GM21515 (cell line): ENCODE measurements around the gene SLC4A4.

Source experiments
- ATAC-seq: cut with Tn5 transposase; IDR thresholded peaks from one replicate; pipeline ENCODE4 v1.9.1; 2021; ENCODE audit not compliant: unreplicated experiment

The SLC4A4 gene

DNA sequence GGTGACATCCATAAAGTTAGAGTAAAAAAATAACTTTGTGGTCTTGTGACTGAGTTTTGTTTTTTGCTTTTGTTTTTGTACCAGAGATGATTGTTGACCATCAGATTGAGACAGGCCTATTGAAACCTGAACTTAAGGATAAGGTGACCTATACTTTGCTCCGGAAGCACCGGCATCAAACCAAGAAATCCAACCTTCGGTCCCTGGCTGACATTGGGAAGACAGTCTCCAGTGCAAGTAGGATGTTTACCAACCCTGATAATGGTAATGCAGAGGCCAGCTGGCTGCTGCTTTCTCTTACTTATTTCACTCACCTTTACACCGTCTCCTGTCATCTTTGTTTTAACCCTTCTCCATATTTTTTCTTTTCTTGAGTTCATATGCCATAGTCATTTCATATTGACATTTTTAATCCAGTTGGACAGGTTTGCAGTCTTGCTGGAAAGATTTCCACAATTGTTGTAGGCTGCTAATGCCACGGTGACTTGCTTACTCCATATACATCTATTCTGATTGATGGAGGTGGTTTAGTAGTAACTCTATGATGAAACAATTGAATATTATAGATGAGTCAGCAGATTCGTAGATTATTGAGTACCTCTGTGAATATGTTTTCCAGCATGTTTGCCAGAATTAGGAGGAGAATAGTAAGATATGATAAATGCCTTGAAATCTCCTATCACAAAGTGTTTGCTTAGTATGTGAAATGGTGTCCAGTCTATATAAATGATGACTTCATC lies 18.3 kb downstream of the SLC4A4 start:
- ATAC-seq = no peak

DNA sequence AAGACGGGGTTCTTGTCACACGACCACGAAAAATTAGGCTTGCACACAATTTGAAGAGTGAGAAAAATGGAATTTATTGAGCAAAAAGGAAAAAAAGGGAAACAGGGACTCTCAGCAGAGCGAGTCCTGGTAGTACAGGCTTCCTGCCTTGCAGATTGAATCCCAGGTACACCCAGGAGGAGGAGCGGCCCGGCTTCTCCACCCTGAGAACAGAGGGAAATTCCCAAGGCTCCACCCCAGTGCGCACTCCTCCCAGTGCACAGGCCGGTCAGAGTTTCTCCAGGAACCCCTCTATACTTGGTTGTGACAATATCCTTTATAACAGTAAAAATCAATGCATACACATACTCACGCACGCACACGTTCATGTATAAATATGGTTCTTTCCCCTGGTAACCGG lies 22.0 kb downstream of the SLC4A4 start:
- no peak for ATAC-seq

DNA sequence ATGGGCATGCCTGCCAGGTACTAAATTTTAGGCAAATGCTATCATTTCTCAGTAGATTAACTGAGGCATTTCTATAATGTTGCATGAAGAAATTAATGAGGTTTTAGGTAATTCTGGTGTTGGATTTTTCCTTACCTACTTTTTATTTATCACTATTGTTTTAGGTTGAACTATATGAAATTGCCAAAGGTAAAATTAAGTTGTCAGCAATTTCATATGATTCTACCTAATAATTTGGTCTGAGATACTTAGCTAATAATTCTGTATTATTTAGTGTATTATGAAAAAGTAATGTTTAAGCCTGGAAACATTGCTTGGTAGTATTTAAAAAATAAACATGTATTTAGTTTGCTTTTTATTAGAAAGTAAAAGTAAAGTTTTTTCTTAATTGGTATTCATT lies 22.7 kb downstream of the SLC4A4 start:
- no peak for ATAC-seq

DNA sequence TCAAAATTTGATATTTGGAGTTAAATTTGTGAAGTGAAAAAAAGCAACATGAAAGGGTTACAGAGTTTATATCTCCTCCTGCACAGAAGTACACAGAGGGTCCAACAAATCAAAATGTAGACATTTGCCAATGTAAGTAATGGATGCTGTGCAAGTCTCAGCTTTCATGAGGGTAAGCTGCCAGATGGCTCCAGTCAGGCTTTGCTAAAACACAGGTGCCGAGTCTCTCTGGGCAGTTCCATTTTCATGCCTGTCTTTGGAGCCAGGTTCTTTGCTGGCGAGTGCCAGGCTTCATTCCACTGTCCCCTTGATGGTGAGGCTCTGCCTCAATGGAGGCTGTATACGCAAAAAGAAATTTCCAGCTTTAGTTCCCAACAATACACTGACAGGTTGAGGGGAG lies 27.9 kb downstream of the SLC4A4 start:
- ATAC-seq = no peak

DNA sequence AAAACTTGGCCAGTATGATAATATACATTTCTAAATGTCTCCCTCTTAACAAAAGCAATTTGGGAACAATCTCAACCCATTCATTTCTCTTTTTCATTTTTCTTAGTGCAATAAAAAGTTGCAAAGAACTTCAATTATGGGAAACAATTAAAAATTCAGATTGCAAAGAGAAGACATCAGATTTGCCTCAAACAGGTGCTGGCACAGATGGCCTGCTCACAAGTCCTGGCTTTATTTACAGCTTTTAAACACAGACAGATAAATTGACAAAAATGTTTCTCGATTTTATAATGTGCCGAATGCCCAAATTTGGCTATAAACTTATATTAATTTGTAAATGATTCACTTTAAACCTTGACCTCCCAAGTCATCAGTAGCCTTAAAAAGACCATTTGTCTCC lies 28.7 kb downstream of the SLC4A4 start:
- no peak for ATAC-seq

DNA sequence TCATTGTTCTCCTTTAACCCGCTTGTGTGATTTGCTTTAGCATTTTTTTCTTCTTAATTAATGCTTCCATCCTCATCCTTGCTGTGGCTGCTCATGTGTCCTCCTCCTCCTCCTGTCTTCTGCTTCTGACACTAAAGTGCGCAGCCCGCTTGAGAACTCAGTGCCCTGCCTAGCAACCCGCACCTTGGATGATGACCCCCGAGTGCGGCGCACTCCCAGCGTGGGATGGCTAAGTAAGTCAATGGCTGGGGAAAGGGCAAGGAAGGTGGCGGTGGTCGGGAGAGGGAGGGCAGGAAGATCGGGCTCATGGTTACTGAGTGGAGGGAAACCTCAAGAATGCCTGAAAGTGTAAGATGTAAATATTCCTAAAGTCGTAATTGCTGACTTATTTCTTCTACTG lies 30.1 kb downstream of the SLC4A4 start:
- ATAC-seq = no peak

DNA sequence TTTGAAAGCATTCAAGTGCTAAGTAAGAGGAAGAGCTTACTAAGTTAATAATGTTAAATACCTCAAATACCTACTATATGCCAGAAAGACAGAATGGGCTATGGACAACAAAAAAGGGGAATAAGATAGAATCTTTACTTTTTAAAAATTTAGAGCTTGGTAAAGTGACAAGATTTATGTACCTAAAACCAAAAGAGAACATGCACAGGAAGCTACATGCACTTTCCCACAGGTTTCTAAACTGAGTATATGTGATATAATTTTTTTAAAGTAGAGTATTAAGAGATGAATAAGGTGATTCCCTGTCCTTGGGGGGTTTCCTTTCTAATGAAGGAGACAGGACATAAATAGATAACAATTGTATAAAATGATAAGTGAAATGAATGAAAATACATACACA lies 30.7 kb downstream of the SLC4A4 start:
- no peak for ATAC-seq

DNA sequence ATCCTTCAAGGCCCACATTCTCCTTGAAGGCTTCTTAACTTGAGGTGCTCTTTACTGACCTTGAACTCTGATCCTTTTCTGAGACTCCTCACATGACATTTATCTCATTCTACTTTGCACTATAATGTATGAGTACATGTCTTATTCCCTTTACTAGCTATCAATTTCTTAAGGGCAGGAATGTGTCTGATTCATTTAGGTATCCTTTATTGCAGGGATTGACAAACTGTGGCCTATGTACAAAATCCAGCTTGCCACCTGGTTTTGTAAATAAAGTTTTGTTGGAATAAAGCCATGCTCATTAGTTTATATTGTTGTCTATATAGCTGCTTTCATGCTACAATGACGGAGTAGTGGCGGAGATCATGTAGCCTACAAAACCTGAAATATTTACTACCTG lies 36.7 kb downstream of the SLC4A4 start:
- ATAC-seq = no peak

DNA sequence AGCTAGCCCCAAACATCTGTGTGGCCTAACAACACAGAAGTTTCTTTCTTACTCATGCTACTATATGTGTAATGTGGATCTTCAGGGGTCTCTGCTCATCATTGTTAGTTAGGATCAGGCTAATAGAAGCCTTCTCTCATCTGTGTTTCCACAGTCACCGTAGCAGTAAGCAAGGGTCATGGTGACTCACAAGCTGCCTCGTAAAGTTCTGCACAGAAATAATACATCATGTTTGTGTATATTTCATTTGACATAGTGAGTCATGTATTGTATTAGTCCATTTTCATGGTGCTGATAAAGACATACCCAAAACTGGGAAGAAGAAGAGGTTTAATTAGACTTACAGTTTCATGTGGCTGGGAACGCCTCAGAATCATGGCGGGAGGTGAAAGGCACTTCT lies 38.7 kb downstream of the SLC4A4 start:
- ATAC-seq = no peak

DNA sequence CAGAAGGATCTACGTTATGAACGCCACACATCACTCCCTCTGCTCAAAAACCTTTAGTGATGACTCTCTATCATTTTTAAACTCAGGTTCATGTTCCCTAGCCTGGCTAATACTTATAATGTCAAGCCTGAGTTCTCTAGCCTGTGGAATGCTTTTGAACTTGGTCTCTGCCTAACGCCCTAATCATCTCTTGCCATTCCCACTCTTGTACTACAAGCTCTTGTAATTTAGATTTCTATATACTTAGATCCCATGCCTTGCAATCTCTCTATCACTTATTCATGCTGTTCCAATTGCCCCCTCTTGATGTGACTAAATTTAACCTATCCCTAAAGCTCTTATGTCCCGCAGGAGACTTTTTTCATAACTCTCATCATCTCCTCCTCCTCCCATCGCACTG lies 40.3 kb downstream of the SLC4A4 start:
- no peak for ATAC-seq

DNA sequence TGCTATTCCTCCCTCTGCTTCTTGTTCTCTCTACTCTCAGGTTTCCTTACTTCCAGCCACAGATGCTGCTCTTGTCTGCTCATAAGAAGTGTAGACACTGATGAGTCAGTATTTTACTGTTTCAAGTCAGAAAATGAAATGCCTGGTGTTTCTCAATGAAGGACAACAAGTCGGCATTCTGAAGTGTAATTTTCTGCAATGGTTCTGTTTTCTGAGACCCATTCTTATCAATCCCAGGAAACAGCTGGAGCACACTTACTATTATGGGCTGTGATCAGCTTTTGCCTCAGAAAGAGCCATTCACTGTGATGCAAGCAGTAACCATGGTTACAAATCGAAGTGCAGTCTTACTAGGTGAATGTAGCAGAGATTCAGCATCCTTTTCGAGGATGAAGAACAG lies 42.0 kb downstream of the SLC4A4 start:
- ATAC-seq = no peak

DNA sequence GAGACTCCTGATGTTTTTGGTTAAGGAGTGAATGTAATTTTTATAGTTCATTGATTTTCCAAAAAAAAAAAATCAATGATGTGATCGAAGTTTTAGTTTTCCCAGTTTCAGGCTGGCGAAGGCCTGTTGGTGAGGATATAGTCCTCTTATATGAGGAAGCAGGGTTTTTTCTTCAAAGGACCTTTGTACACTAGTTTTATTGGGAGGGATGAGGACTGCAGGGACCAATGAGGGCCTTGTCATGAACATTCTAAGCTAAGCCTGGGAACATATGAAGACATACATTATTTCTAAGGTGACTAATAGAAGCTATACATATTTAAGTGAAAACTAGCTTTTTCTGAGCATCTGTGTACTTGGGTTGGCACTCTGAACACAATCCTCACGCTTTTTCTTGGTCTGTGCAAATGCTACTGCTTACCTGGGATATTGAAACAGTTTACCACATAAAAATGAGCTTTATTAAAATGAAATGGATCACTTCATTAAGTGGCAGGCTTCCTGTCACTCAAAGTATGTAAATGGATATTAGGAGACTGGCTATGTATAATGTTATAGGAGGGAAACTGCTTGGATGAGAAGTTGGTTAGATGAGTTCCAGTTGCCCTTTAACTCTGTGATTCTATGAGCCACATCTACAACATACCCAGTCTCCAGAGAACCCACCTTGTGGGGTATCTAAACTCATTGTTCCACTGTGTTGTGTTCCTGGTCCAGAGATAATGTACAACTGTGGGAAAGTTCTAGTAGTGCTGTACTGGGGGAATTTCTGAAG lies 43.5 kb downstream of the SLC4A4 start:
- ATAC-seq = no peak

DNA sequence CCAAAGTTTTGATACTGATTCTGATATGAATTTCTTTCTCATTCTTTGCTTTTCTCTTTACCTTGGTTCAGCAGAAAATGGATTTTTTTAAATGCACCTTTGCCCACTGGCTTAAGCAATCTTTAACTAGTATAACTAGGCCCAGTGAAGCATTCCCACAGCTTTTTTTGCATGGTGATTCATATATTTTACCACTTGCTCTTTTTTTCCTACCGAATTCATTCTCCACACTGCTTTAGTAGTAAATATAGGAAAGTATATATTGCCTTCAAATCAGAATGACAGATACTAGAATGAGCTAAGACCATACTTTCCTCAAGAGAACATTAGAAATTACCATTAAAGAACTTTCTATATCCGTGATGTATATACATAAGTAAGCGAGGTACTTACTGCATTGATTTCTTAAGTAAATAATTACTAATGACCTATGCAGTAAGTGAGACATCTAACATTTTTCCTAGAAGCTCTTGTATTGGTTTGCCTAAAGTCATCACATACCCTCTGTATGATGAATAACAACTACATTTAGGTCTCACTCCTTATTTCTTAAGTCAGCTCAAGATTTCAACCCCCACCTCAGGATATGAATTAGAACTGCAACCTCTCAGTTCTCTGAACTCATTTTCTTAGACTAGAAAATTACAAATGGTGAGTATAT lies 44.2 kb downstream of the SLC4A4 start:
- ATAC-seq = no peak

DNA sequence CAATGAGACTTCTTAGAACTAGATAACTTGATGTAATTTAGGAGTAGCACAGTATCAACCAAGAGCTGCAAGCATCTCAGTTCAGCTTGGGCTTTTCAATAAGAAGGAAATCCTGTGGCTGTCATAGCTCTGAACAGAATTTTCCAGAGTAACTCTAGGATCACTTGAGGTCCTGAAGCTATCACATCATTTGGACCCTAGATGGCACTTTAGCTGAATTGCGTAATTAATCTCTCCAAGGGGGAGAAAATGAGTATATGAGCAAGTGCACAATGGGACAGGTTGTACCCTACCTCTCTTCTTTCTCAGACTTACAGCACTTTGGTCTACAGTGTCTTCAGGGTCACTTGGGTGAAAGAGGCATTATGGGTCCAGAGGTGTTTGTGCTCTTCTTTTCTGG lies 45.2 kb downstream of the SLC4A4 start:
- ATAC-seq = no peak

DNA sequence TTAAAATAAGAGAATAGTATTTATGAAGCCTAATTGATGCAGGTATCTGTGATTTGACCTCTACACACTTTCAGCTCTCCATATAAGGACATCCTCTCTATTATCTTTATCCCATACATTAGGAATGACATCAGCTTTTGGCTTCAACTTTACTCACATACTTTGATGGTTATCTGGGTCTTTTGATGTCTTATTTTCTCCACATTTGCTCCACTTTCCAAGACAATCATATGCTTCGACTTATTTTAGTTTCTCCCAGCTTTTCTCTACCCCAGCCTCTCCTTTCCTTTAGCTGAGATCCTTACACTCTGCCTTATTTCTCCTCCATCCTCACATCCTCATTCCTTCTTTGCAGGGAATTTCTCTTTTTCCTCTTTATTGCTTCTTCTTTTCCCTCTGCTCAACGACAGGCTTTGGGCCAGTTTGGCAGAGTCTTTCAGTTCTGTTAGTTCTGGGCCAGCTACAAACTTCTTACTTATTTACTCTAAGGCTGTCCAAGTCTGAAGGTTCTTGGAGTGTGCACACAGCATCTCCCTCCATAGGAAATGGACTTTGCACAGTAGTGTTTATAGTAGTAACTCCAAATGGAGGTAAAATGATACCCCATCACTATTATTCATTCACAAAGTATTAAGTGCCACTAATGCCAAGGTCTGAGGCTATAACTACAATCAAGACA lies 50.5 kb downstream of the SLC4A4 start:
- no peak for ATAC-seq

DNA sequence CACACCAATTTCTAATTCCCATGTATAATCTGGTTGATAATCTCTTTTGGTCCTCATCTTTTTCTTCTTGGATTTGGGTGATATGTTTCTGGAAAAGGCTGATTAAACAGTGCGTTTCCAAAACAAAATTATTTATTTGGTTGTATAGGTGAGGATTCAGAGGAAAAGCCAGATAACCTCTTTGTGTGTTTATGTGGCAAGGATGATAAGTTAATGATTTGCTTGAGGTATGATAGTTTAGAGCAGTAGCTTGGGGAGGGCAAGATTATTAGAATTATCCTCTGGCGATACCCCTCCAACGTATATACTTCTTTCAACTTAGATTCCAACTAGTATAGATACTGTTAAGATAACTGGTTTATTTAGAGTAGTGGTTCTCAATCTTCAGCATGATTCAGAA lies 53.3 kb downstream of the SLC4A4 start:
- ATAC-seq = no peak

DNA sequence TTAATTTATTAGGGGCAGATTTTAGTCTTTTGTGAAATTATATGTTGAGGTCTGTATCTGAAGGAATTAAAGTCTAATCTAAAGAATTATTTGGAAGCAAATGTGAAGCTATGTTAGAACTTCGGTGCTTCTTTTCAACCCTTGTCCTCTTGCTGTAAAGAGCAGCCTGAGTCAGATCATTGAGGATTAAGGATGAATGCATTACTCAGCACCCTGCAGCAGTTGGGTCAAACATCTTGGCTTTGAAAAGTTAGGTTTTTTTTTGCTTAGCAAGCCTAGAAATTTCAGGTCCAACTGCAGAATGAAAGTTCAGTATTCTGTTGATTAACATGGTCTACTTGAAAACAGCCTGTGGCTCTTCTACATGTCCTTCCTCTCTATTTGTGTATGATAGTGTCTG lies 57.6 kb downstream of the SLC4A4 start:
- ATAC-seq = no peak

DNA sequence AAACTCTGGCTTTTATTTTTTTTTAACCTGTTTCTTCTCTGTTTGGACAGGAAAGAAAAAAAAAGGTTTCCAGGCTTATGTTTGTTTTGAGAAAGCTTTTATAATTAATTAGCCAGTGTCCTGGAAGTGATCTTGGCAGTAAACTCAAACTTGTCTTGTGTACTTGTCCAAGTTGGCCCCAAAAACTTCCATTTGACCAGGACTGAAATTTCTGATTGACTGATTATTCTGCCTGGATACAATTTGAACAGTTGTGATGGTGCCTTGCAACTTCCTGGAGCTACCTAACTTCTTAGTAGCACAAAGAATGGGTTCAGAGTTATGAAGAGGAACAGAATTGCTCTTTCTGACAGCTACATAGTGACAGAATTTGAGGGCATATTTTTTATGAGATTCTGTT lies 62.0 kb downstream of the SLC4A4 start:
- no peak for ATAC-seq

DNA sequence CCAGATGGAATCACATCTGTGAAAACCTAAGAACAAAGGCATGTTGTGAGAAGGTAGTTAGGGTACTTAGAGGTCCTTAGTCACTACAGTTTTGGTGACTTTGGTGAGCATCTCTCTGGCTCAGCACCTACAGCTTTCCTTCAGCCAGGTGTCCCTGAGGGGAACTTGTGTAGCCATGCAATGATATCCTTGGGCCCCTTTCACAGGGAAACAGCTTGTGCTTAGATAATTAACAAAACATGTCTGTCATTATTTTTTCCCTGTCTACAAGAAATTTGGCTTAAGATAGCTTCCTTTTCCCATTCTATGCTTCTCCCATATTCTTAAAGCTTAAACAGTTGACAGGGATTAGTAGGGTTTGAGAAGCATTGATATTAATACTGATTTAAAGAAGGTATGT lies 63.8 kb downstream of the SLC4A4 start:
- ATAC-seq = no peak

DNA sequence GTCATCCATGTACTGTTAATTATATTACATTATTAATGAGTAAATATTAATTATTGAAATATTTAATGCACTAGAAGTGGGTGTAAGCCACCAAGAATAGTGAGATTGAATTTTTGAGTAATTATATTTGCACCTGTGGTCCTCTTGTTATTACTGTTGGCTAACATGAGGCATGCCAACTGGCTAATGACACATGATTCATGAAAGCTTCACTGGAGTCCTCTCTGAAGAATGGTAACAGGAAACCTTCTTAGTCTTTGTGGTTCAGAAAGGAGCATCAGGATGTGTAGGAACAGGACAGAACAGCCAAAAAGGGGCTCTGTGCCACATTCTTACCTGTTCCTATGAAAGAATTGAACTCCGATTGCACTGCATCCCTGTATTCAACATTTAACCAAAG lies 65.2 kb downstream of the SLC4A4 start:
- no peak for ATAC-seq

DNA sequence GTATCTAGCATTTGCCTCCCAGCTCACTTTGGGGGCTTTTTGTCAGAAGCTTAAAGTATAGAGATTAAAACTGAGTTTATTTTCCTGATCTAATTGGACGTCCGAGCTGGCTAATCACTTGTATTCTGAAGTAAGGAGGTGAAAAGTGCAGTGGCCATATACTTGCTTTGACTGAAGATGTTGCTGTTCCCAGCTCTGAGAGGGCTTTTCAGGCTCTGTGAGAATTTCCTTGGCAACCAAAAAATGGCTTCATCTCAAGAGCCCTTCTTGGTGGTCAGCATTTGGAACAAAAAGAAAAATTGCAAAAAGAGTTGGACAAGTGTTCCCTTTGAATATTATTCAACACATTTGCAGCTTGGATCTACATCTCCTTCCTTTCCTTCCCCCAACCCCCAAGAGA lies 67.0 kb downstream of the SLC4A4 start:
- no peak for ATAC-seq
